H1 (cell line): Measurements from ENCODE around the gene GNAL. TPM values are rescaled to one million over a fixed set of nuclear protein-coding genes. Genes with fewer than 3 reads are reported as not detected.

ENCODE experiments used
- CTCF ChIA-PET: fragments of 300-600 bp; sonication (Branson Sonifier 250); formaldehyde crosslinking; loops from one replicate; lab custom pipeline; 2021; ENCODE audit not compliant: partially characterized antibody; lab: Charles Lee
- POLR2A ChIA-PET: fragments of 300-600 bp; sonication (Branson Sonifier 250); formaldehyde crosslinking; loops from one replicate; lab custom pipeline; 2021; ENCODE audit warnings: inconsistent platforms; ENCODE audit not compliant: partially characterized antibody; lab: Charles Lee
- DNase-seq, 2 experiments: peaks; one replicate each; pipeline versions ENCODE4 v3.0.0 to v3.0.0-alpha.2; 2010 to 2022; ENCODE audit warnings: low spot score in 2 of 2, low read depth in 1 of 2, mixed read lengths in 1 of 2
- FAIRE-seq: peaks from 2 replicates; lab custom pipeline; 2011; peaks lifted over from hg19 to GRCh38; lab: Jason Lieb, UNC
- H2AFZ ChIP-seq: 2 replicates; pipeline ENCODE4 v1.8.1; 2012; ENCODE audit warnings: low read length, inconsistent platforms
- H2AK5ac ChIP-seq: 2 replicates; pipeline ENCODE4 v1.6.1; 2013; ENCODE audit warnings: low read depth, low read length
- H2BK120ac ChIP-seq: replicated peaks from 2 replicates; pipeline ENCODE3; 2013; ENCODE audit warnings: low read depth, low read length, inconsistent platforms
- H2BK12ac ChIP-seq: 2 replicates; pipeline ENCODE4 v1.6.1; 2013; ENCODE audit warnings: low read depth, low read length
- H2BK15ac ChIP-seq: 2 replicates; pipeline ENCODE4 v1.6.1; 2013; ENCODE audit warnings: low read length
- H2BK20ac ChIP-seq: 2 replicates; pipeline ENCODE4 v1.6.1; 2013; ENCODE audit warnings: low read length
- H2BK5ac ChIP-seq: 2 replicates; pipeline ENCODE4 v1.6.1; 2013; ENCODE audit warnings: low read depth, low read length
- H3K14ac ChIP-seq: 2 replicates; pipeline ENCODE4 v1.6.1; 2013; ENCODE audit warnings: inconsistent platforms; ENCODE audit not compliant: insufficient read length
- H3K18ac ChIP-seq: 2 replicates; pipeline ENCODE4 v1.6.1; 2013; ENCODE audit warnings: low read length; ENCODE audit errors: extremely low read depth
- H3K23ac ChIP-seq: 2 replicates; pipeline ENCODE4 v1.6.1; 2013; ENCODE audit warnings: inconsistent platforms; ENCODE audit not compliant: insufficient read length
- H3K23me2 ChIP-seq: 2 replicates; pipeline ENCODE4 v1.6.1; 2013; ENCODE audit warnings: low read depth, low read length
- H3K27ac ChIP-seq: 2 replicates; pipeline ENCODE4 v1.6.1; 2011; ENCODE audit warnings: low read depth, low read length, inconsistent platforms
- H3K27me3 ChIP-seq, 4 experiments: replicated peaks in 1 of 4; 1 replicate in 1 of 4; 2 replicates in 3 of 4; pipeline versions ENCODE4 v1.6.1 to v1.8.1; 2011 to 2013; ENCODE audit warnings: low read length in 3 of 4, mild to moderate bottlenecking in 3 of 4, inconsistent platforms in 2 of 4, mixed read lengths in 2 of 4, moderate library complexity in 1 of 4; ENCODE audit not compliant: control insufficient read depth in 3 of 4, insufficient read depth in 3 of 4; ENCODE audit errors: extremely low read depth in 1 of 4
- H3K36me3 ChIP-seq, 4 experiments: 2 replicates each; pipeline versions ENCODE4 v1.6.1 to v1.8.1; 2011 to 2013; ENCODE audit warnings: mild to moderate bottlenecking in 4 of 4, low read length in 3 of 4, moderate library complexity in 2 of 4, control low read depth in 1 of 4, inconsistent platforms in 1 of 4; ENCODE audit not compliant: insufficient read depth in 4 of 4, control insufficient read depth in 2 of 4
- H3K4ac ChIP-seq: replicated peaks from 2 replicates; pipeline ENCODE3; 2013; ENCODE audit warnings: low read length, low read depth, mixed read lengths, inconsistent platforms; ENCODE audit not compliant: insufficient read length
- H3K4me1 ChIP-seq, 4 experiments: replicated peaks in 1 of 4; 1 replicate in 1 of 4; 2 replicates in 3 of 4; pipeline versions ENCODE4 v1.6.1 to v1.8.1; 2011 to 2013; ENCODE audit warnings: low read length in 3 of 4, inconsistent platforms in 2 of 4, mixed read lengths in 1 of 4; ENCODE audit not compliant: insufficient read depth in 4 of 4, control insufficient read depth in 3 of 4
- H3K4me2 ChIP-seq, 2 experiments: 2 replicates each; pipeline versions ENCODE4 v1.6.1 to v1.8.1; 2011 to 2013; ENCODE audit warnings: low read depth in 2 of 2, low read length in 2 of 2, control low read depth in 1 of 2, inconsistent platforms in 1 of 2, mild to moderate bottlenecking in 1 of 2; ENCODE audit not compliant: insufficient read depth in 1 of 2
- H3K4me3 ChIP-seq, 4 experiments: fragments of 200-600, 300-600 bp in 1 of 4; sonication (generic), shearing (Covaris generic), sonication (Bioruptor Twin) in 1 of 4; 2 replicates each; pipeline versions ENCODE4 v1.5.1 to v1.8.1; 2011 to 2016; ENCODE audit warnings: low read length in 4 of 4, low read depth in 3 of 4, control low read depth in 2 of 4, inconsistent platforms in 2 of 4, mild to moderate bottlenecking in 2 of 4, mixed read lengths in 1 of 4, moderate library complexity in 1 of 4; ENCODE audit not compliant: insufficient read depth in 2 of 4; ENCODE audit errors: extremely low read depth in 1 of 4
- H3K56ac ChIP-seq: replicated peaks from 2 replicates; pipeline ENCODE3; 2013; ENCODE audit warnings: low read depth, mild to moderate bottlenecking, mixed read lengths, low read length, inconsistent platforms; ENCODE audit not compliant: insufficient read length
- H3K79me1 ChIP-seq: 2 replicates; pipeline ENCODE4 v1.6.1; 2013; ENCODE audit warnings: low read depth, low read length, control low read depth
- H3K79me2 ChIP-seq, 2 experiments: 2 replicates each; pipeline versions ENCODE4 v1.6.1 to v1.8.1; 2012 to 2013; ENCODE audit warnings: low read length in 2 of 2, mild to moderate bottlenecking in 2 of 2, inconsistent platforms in 1 of 2; ENCODE audit not compliant: insufficient read depth in 2 of 2, control insufficient read depth in 1 of 2
- H3K9ac ChIP-seq, 4 experiments: replicated peaks in 1 of 4; 1 replicate in 1 of 4; 2 replicates in 3 of 4; pipeline versions ENCODE4 v1.6.1 to v1.8.1; 2011 to 2013; ENCODE audit warnings: low read depth in 3 of 4, low read length in 3 of 4, control low read depth in 2 of 4, mild to moderate bottlenecking in 2 of 4, moderate library complexity in 2 of 4, inconsistent platforms in 1 of 4; ENCODE audit errors: extremely low read depth in 1 of 4
- H3K9me3 ChIP-seq, 2 experiments: 2 replicates each; pipeline versions ENCODE4 v1.6.1 to v1.8.1; 2012 to 2013; ENCODE audit warnings: mild to moderate bottlenecking in 2 of 2, moderate library complexity in 2 of 2, control low read depth in 1 of 2, inconsistent platforms in 1 of 2, low read depth in 1 of 2, low read length in 1 of 2, mixed read lengths in 1 of 2; ENCODE audit not compliant: insufficient read depth in 2 of 2
- H4K20me1 ChIP-seq, 2 experiments: replicated peaks in 1 of 2; 2 replicates each; pipeline versions ENCODE3 to v1.8.1; 2011 to 2013; ENCODE audit warnings: inconsistent platforms in 2 of 2, low read length in 2 of 2, mild to moderate bottlenecking in 1 of 2; ENCODE audit not compliant: insufficient read depth in 2 of 2, control insufficient read depth in 1 of 2
- H4K5ac ChIP-seq: 2 replicates; pipeline ENCODE4 v1.6.1; 2013; ENCODE audit warnings: low read length, low read depth, mixed read lengths, inconsistent platforms; ENCODE audit not compliant: insufficient read length
- H4K8ac ChIP-seq: 2 replicates; pipeline ENCODE4 v1.8.0; 2013; ENCODE audit warnings: mild to moderate bottlenecking, moderate library complexity, low read length, inconsistent platforms; ENCODE audit not compliant: insufficient read depth; ENCODE audit errors: extremely low read depth
- H4K91ac ChIP-seq: replicated peaks from 2 replicates; pipeline ENCODE3; 2013; ENCODE audit warnings: low read length, mixed read lengths, inconsistent platforms; ENCODE audit not compliant: insufficient read length
- CHD2 ChIP-seq: IDR thresholded peaks from 2 replicates; pipeline ENCODE4 v1.6.1; 2012; ENCODE audit warnings: low read length, improper control_type of control experiment
- NRF1 ChIP-seq: IDR thresholded peaks from 2 replicates; pipeline ENCODE4 v1.6.1; 2011; ENCODE audit warnings: mild to moderate bottlenecking, low read depth, low read length, improper control_type of control experiment
- PHF8 ChIP-seq: fragments of 200-600 bp; sonication (generic); conservative IDR thresholded peaks from 2 replicates; pipeline ENCODE4 v1.7.1; 2012; ENCODE audit warnings: low read depth, mild to moderate bottlenecking, inconsistent platforms, low read length, moderate library complexity
- SIX5 ChIP-seq: IDR thresholded peaks from 2 replicates; pipeline ENCODE4 v1.6.1; 2011; ENCODE audit warnings: mild to moderate bottlenecking, low read depth, low read length
- WGBS, 2 experiments: shearing (Covaris generic) in 1 of 2; methylation state at CpG; one replicate each; pipeline versions ENCODE4 v1.1.6 to v1.1.7; 2013 to 2015; ENCODE audit warnings: low lambda C conversion rate in 2 of 2, mixed read lengths in 2 of 2, inconsistent platforms in 1 of 2, low coverage in 1 of 2, missing lambda C conversion rate in 1 of 2; ENCODE audit not compliant: insufficient replicate concordance in 2 of 2, insufficient coverage in 1 of 2, insufficient read length in 1 of 2; ENCODE audit errors: extremely low coverage in 1 of 2, missing lambda C conversion rate in 1 of 2; 5-methylcytosine and 5-hydroxymethylcytosine counted together
- polyA plus RNA-seq, 7 experiments: library from polyadenylated mRNA; depleted of rRNA in 3 of 7; stranded (reverse) in 5 of 7; unstranded in 2 of 7; fragments of >200 nt in 5 of 7; fragments of 200-250 nt in 2 of 7; gene quantifications; 1 replicate in 5 of 7; 2 replicates in 1 of 7; 4 replicates in 1 of 7; pipeline versions ENCODE4 v1.2.1 to v1.2.3, GENCODE V29; 2011 to 2013; ENCODE audit warnings: missing spikeins in 2 of 7, mixed read lengths in 2 of 7
- total RNA-seq: library from RNA; stranded (reverse); fragmentation: NEBNext Ultra II Directional; extraction: Animal tissue kit (Norgen Biotek cat#: 25700); gene quantifications from 2 replicates; pipeline ENCODE4 v1.2.1, GENCODE V29; 2021

Gene GNAL
- total and polyA plus RNA-seq, 2 of the 8 experiments (the other 6 are each of a cell fraction or from before 2014, with no cell fraction given) = 13.2 to 18.3 TPM

GRCh38 chr18:11657554-11657953 lies 31.5 kb upstream of the GNAL start:
- H2AFZ ChIP-seq = no peak overlapping the region
- no peak overlapping the region for H3K4me2 ChIP-seq
- H3K23me2 ChIP-seq = no peaks in the 10 kb centered on the region; the same call in 1 of the 2 replicates
- H4K5ac ChIP-seq = no peak overlapping the region
- no peak overlapping the region for H2BK20ac ChIP-seq
- H4K8ac ChIP-seq = no peak overlapping the region
- no peak overlapping the region for H2BK5ac ChIP-seq
- no peak overlapping the region for H3K9ac ChIP-seq
- no peak overlapping the region for H4K91ac ChIP-seq
- H2BK12ac ChIP-seq = no peak overlapping the region
- H4K20me1 ChIP-seq = no peaks in the 10 kb centered on the region
- H3K18ac ChIP-seq = no peak overlapping the region
- peaks cover 0 to 8% (median 3%) of the 10 kb centered on the region in 4 experiments; a peak in 4 of 7 replicates for H3K27me3 ChIP-seq
- H3K56ac ChIP-seq = no peak overlapping the region
- TF ChIP-seq PHF8 = no peak
- TF ChIP-seq SIX5 = no peak
- TF ChIP-seq NRF1 = no peak
- no peak for TF ChIP-seq CHD2
- no peak overlapping the region for H2BK15ac ChIP-seq
- ChIA-PET CTCF (interaction anchor here (0.6 to 7.7 kb wide), 13 partner anchors 10 to 341 kb away, joined by 3 to 109 read pairs (median 16); partner anchors contain the start of gene GNAL), POLR2A (no interaction called here)
- FAIRE-seq (no peak), DNase-seq (no peak)
- no peak overlapping the region for H3K14ac ChIP-seq
- no peaks in the 10 kb centered on the region for H3K9me3 ChIP-seq
- no peaks in the 10 kb centered on the region for H3K4me1 ChIP-seq
- no peak overlapping the region for H3K23ac ChIP-seq
- no peak overlapping the region for H3K4me3 ChIP-seq
- no peaks in the 10 kb centered on the region for H3K79me1 ChIP-seq
- no peak overlapping the region for H2AK5ac ChIP-seq
- no peaks in the 10 kb centered on the region for H3K36me3 ChIP-seq
- no peaks in the 10 kb centered on the region for H3K79me2 ChIP-seq
- H3K27ac ChIP-seq = no peak overlapping the region
- 91% methylated on average over 8 of the region's 8 CpGs; no CpG with 5 or more reads in 1 of the 2 experiments for WGBS, 2 experiments
- no peak overlapping the region for H2BK120ac ChIP-seq
- no peak overlapping the region for H3K4ac ChIP-seq
